Gastroesophageal sphincter (tissue), 4 donors: ENCODE data around the gene POMT2. TPM values are rescaled to one million over a fixed set of nuclear protein-coding genes. Genes with fewer than 3 reads are reported as not detected.
"Not testable (repeated sequence)": the region's sequence is repeated elsewhere in the genome, so short reads cannot be mapped to it uniquely, and the experiment has no call there.

Source experiments
- ATAC-seq: fragments of 150-250 bp; one replicate; pipeline ENCODE4 v1.9.1; 2016; ENCODE audit warnings: mild to moderate bottlenecking, moderate library complexity
- H3K27ac ChIP-seq, 4 donors: fragments of 200-600 bp; sonication (generic) in 3 of 4; 1 replicate in 3 of 4; 2 replicates in 1 of 4; pipeline ENCODE4 v1.5.1; 2016 to 2019
- H3K27me3 ChIP-seq: fragments of 200-600 bp; sonication (generic); one replicate; pipeline ENCODE4 v1.5.1; 2019
- H3K36me3 ChIP-seq, 2 donors: fragments of 200-600 bp; sonication (generic); one replicate each; pipeline ENCODE4 v1.5.1; 2019; ENCODE audit warnings: control low read depth in 1 of 2
- H3K4me1 ChIP-seq, 3 donors: fragments of 200-600 bp; sonication (generic); 1 replicate in 2 of 3; 2 replicates in 1 of 3; pipeline ENCODE4 v1.5.1; 2016 to 2019; ENCODE audit warnings: control low read depth in 2 of 3
- H3K4me3 ChIP-seq, 2 donors: fragments of 200-600 bp; sonication (generic); one replicate each; pipeline ENCODE4 v1.5.1; 2019; ENCODE audit warnings: mild to moderate bottlenecking in 1 of 2, moderate library complexity in 1 of 2
- H3K9me3 ChIP-seq, 3 donors: fragments of 200-600 bp; sonication (generic); one replicate each; pipeline ENCODE4 v1.5.1; 2017 to 2019; ENCODE audit warnings: control low read depth in 2 of 3
- EP300 ChIP-seq: sonication (generic); formaldehyde crosslinking; IDR thresholded peaks from one replicate; pipeline ENCODE4 v1.6.1; 2017; ENCODE audit warnings: antibody characterized with exemption, mild to moderate bottlenecking
- POLR2A ChIP-seq, 2 donors: fragments of 450-650 bp; IDR thresholded peaks; one replicate each; pipeline ENCODE4 v1.6.1; 2017; ENCODE audit warnings: antibody characterized with exemption in 2 of 2, mild to moderate bottlenecking in 2 of 2, moderate library complexity in 1 of 2
- POLR2AphosphoS5 ChIP-seq: sonication (generic); formaldehyde crosslinking; IDR thresholded peaks from one replicate; pipeline ENCODE4 v1.6.1; 2017; ENCODE audit warnings: antibody characterized with exemption
- WGBS, 2 donors: methylation state at CpG; one replicate each; pipeline ENCODE4 v1.1.5; 2018; ENCODE audit warnings: low coverage in 1 of 2; 5-methylcytosine and 5-hydroxymethylcytosine counted together
- total RNA-seq, 4 donors: library from RNA; depleted of rRNA; stranded (reverse); fragments of >200 nt; gene quantifications; one replicate each; pipeline ENCODE4 v1.1.0, GENCODE V29; 2016
- TF ChIP-seq, protein P1 (sequence below), 4 experiments: fragments of 200-600 bp in 2 of 4; fragments of 450-650 bp in 2 of 4; sonication (generic) in 1 of 4; IDR thresholded peaks; one replicate each; pipeline ENCODE4 v1.5.1; 2017 to 2019; ENCODE audit warnings: antibody characterized with exemption in 4 of 4, mild to moderate bottlenecking in 2 of 4, moderate library complexity in 2 of 4

Gene POMT2
- total RNA-seq, 4 donors from 2014 or later = 8.1 to 20.9 (median 14.4) TPM

DNA sequence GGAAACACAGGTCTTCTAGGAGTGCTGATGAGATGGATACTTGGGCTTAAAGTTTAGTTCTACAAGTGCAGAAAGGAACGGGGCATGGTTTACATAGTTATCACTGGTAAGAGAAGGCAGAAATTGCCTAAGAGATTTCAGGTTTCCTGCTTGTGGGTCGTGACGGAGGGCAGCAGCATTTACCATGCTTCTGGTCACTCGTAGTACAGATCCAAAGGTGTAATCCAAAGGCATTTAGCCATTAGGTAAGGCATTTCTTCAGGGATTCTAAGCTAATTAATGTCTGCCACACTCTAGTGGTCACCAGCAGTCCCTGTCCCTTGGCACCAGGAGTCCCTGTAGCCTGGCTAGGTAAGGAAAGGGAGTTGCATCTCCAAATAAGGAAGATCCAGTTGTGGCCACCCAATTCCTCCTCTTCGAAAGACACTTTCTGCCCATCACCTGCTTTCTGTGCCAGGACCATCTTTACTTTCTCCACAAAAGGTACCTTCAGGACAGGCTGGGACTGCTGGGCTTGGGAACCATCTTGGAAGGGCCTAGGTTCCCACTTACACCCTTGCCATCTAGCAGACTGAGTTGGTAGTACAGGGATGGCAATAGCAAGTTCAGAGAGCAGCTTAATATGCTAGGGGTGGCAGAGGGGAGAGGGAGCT, 1.7 kb upstream of the POMT2 start:
- 44 to 63% methylated on average over 4 to 5 of the region's 5 CpGs for WGBS, 2 donors

DNA sequence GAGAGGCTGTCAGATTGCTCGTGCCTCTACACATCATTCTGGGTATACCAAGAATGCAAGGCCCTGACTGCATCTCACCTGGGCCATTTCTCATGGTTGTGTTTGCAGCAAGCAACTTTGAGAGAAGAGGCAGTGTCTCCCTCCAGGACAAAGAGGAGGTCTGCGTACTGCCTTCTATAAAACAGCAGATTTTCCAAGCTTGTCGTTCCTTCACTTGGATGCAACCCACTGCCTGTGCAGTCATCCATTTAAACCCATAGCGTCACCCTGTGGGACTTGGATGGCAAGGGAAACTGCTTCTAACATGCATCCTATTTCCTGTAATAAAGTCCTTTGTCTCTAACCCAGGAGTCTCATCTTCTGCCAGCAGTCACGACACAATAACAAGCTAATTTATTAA, 1.3 kb downstream of the POMT2 start:
- no peaks in the 10 kb centered on the region for H3K9me3 ChIP-seq
- no peak for TF ChIP-seq POLR2A (IDR thresholded peaks at IDR 0.05)
- TF ChIP-seq, protein P1, sequence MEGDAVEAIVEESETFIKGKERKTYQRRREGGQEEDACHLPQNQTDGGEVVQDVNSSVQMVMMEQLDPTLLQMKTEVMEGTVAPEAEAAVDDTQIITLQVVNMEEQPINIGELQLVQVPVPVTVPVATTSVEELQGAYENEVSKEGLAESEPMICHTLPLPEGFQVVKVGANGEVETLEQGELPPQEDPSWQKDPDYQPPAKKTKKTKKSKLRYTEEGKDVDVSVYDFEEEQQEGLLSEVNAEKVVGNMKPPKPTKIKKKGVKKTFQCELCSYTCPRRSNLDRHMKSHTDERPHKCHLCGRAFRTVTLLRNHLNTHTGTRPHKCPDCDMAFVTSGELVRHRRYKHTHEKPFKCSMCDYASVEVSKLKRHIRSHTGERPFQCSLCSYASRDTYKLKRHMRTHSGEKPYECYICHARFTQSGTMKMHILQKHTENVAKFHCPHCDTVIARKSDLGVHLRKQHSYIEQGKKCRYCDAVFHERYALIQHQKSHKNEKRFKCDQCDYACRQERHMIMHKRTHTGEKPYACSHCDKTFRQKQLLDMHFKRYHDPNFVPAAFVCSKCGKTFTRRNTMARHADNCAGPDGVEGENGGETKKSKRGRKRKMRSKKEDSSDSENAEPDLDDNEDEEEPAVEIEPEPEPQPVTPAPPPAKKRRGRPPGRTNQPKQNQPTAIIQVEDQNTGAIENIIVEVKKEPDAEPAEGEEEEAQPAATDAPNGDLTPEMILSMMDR (IDR thresholded peaks at IDR 0.05) = no peak
- TF ChIP-seq EP300 = no peak
- no peak for TF ChIP-seq POLR2AphosphoS5
- no peak overlapping the region for H3K4me3 ChIP-seq
- H3K27me3 ChIP-seq = no peaks in the 10 kb centered on the region
- H3K27ac ChIP-seq = no peak overlapping the region
- ATAC-seq = no peak
- WGBS, 2 donors = 20 to 31% methylated on average over 2 to 5 of the region's 5 CpGs
- H3K4me1 ChIP-seq = peaks cover 0 to 60% (median 10%) of the 10 kb centered on the region in 3 donors
- no peaks in the 10 kb centered on the region for H3K36me3 ChIP-seq

More for the DNA sequence above, 1.7 kb upstream of the POMT2 start:
- no peaks in the 10 kb centered on the region for H3K36me3 ChIP-seq
- H3K27me3 ChIP-seq = no peaks in the 10 kb centered on the region
- peak overlapping the region; percentile 92 to 97 (median 96) for H3K27ac ChIP-seq
- H3K4me3 ChIP-seq = peak overlapping the region in 1 of 2 donors; percentile 100
- no peaks in the 10 kb centered on the region for H3K9me3 ChIP-seq
- ATAC-seq = no peak
- TF ChIP-seq POLR2AphosphoS5 = no peak
- TF ChIP-seq POLR2A (IDR thresholded peaks at IDR 0.05) = no peak
- TF ChIP-seq, protein P1 (IDR thresholded peaks at IDR 0.05) = no peak
- TF ChIP-seq EP300 = no peak
- peaks cover 0 to 31% (median 10%) of the 10 kb centered on the region in 3 donors for H3K4me1 ChIP-seq

DNA sequence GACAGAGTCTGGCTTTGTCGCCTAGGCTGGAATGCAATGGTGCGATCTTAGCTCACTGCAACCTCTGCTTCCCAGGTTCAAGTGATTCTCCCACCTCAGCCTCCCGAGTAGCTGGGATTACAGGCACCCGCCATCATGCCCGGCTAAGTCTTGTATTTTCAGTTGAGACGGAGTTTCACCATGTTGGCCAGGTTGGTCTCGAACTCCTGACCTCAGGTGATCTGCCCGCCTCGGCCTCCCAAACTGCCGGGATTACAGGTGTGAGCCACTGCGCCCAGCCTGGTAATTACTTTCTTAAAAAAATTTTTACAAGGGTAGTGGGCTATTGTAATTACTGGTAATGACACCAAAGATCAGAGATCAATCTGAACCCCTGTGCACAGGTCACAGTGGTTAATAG, 1.9 kb downstream of the POMT2 start:
- H3K36me3 ChIP-seq, H3K27me3 ChIP-seq, ATAC-seq, H3K9me3 ChIP-seq, H3K4me3 ChIP-seq, H3K27ac ChIP-seq: not testable (repeated sequence)
- WGBS, 2 donors = 67 to 100% methylated on average over 1 of the region's 11 CpGs
- H3K4me1 ChIP-seq = peaks cover 0 to 67% (median 14%) of the 10 kb centered on the region in 3 donors

DNA sequence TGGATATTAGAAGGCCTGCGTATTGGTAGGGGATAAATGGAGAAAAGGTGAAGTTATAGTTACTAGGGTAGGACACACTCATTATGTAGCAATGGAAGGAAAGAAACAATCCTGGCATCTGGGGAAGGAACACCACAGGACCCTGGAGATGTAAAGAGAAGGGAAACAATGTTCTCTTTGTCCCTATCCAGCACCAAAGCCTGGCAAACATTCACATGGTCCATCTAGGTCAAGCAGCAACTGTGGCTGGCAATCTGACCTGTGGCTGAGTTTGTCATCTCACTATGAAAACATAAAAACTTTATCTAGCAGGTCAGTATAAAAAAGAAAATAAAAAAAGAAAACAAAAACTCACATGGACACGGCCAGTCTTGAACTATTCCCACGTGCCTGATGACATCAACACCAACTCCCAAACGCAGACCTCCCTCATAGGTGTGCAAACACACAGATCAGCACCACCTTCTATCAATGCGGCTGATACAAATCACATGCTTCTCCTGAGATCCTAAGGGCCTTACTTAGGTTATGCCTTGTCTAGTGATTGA, 2.6 kb downstream of the POMT2 start:
- H3K36me3 ChIP-seq = no peaks in the 10 kb centered on the region
- H3K4me3 ChIP-seq = no peak overlapping the region
- no peak for TF ChIP-seq EP300
- no peak for TF ChIP-seq POLR2AphosphoS5
- no peak for TF ChIP-seq POLR2A (IDR thresholded peaks at IDR 0.05)
- TF ChIP-seq, protein P1 (IDR thresholded peaks at IDR 0.05) = no peak
- ATAC-seq = no peak
- 65 to 79% methylated on average over 5 of the region's 5 CpGs for WGBS, 2 donors
- peaks cover 0 to 70% (median 16%) of the 10 kb centered on the region in 3 donors for H3K4me1 ChIP-seq
- no peaks in the 10 kb centered on the region for H3K27me3 ChIP-seq
- no peak overlapping the region for H3K27ac ChIP-seq
- H3K9me3 ChIP-seq = no peaks in the 10 kb centered on the region

DNA sequence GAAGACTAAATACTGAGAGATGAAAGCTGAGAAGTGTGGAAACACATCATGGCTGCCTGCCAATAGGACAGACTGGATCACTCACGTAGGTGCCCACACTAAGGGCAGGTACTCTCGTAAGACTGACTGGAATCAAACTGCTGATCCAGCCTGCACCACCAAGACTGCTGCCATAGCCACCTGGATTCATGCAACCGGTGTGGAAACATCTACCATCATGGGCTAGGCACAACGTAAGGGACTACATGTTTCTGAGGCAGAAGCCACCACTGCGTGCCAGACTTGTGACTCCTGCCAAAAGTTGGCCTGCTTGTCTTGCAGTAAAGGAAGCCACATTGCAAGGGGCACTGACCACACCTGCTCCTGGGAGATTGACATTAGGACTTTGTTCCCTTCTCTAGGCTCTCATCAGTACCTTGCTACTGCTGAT, 3.8 kb downstream of the POMT2 start:
- TF ChIP-seq EP300 (no peak), POLR2AphosphoS5 (no peak), POLR2A (IDR thresholded peaks at IDR 0.05) (no peak)
- TF ChIP-seq, protein P1 (IDR thresholded peaks at IDR 0.05) = no peak
- no peaks in the 10 kb centered on the region for H3K27me3 ChIP-seq
- peaks cover 0 to 62% (median 14%) of the 10 kb centered on the region in 3 donors for H3K4me1 ChIP-seq
- WGBS, 2 donors = 69 to 79% methylated on average over 5 of the region's 5 CpGs
- no peaks in the 10 kb centered on the region for H3K36me3 ChIP-seq
- H3K27ac ChIP-seq = no peak overlapping the region
- H3K9me3 ChIP-seq = no peaks in the 10 kb centered on the region
- H3K4me3 ChIP-seq = no peak overlapping the region
- no peak for ATAC-seq
